ENCODE measurements around the gene XKRX.

XKRX gene

DNA sequence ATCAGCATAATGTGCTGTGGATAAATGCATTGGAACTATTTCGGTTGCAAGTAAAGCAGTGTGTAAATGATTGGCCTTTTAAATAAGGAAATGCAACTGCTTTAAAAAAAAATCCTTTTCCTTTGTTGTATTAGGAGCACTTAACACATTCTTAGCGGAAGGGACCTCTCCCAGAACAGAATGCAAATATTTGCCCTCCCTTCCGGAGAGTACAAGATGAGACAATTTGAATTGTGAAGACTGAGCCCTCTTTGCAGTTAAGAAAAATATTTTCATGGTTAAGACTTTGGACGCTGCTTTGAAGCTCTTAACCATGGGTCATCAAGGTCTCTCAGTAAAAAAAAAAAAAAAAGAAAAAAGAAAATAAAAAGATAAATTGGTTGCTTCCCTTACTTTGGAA is 45.1 kb downstream of the XKRX start:
- DNase-seq: no peak

DNA sequence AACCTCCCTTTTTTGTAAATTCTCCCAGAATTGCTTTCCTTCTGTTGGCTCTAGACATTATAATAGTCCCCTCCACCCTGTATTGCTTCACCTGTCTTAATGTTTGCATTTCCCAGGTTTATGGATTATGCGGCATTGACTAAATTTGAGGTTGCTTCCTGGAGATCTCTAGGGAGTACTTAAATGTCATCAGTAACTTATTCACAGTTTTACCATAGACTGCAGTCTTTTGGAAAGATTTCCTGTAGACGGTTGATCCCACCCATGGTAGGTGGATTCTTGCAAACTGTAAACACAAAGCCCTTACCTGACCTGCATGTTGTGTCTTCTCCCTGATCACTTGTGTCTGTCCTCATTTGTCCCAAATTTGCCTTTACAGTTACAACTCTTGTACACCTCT is 48.3 kb downstream of the XKRX start:
- no peak for DNase-seq

DNA sequence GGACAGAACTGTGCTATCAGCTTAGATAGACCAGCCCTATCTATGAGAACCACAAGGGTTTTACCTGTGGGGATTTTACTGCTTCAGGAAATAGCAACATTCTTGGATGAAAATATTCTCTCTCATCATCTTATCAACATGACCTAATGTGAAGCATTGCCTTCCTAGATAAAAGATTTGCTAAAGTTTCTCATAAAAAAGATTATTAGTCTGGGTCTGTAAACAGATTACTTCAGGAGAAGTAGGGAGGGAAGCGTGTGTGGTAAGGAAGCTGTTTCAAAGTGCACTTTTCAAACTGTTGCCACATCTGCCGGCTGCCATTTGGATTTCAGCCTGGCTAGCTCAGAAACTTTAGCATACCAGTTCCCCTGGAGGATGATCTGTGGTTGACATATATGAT is 54.4 kb downstream of the XKRX start, which contains the start of gene NOX1:
Gene NOX1, minus strand, starts transcription at position 35 of the 400 bp plus-strand sequence. CDS start 220 bp downstream, outside the sequence.
- DNase-seq: no peak

DNA sequence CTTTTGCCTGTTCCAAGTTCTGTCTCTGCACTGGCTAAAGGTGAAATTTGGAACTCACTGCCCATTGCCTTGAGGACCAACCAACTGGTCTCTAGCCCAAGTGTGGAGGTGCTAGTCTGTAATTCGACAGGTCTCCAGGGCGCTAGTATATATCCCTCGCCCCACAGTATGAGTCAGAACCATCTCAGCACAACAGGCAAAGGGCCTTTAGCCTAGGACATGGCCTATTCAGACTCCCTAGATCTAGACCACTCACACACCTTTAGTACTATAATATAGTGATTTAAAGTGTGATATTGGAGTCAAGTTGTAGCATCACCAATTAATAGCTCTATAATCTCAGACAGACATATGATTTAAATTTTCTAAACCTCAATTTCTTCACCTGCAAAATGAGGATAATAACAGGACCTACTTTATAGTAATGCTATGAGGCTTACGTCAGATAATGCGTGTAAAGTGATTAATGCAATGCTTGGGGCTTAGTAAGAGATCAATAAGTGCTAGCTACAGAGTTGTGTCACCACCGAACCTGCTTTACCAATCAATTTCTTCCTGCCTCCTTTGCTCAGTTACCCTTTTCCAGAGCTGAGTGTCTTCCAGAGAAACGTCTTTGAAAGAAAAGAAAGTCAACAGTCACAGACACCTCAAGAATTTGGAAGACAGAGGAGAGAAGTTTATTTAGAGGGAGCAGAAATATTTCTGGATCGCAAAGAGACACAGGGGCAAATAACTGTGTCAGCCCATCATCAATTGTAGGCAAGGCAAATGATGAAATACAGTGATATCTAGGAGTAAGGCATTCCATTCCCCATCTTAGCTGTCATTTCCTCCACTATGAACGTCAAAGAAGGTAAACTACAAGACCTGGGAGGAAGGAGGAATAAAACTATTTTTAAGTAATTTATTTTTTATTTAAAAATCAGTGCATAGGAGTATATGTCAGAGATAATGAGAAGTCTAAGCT is 56.8 kb downstream of the XKRX start:
- no peak for DNase-seq

DNA sequence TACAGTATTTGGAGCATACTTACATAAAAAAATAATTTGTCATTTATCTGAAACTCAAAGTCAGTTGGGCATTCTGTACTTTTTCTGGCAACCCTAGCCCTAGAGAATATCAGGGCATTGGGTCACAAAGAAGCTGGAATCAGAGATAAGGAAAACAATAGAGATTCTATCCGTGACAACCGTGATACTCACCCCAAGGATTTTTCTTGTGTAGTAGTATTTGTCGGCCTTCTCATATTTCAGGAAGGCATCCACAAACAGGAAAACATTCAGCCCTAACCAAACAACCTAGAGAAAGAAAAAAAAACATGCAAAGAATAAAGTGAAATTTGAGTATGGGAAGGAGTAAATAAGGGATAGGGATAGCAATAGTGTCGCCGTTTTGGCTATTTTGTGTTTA is 58.2 kb downstream of the XKRX start:
- no peak for DNase-seq

DNA sequence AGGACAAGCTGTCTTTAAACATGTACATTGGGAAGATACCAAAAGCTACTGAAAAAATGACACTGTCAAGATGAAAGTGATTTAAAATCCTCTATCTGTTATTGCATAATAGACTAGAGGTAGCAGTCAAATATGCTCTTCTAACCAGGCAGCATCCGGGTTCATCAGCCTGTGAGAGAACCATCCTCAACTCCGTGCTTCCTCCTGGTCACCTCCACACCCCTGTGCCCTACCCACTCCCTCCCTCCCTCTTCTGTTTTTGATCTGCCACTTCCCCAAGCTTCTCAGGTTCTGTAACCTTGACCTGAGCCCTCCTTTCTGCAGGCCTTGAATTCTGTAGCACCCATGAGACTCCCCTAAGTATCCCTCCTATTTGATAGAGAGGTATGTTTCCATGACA is 60.4 kb downstream of the XKRX start:
- no peak for DNase-seq

DNA sequence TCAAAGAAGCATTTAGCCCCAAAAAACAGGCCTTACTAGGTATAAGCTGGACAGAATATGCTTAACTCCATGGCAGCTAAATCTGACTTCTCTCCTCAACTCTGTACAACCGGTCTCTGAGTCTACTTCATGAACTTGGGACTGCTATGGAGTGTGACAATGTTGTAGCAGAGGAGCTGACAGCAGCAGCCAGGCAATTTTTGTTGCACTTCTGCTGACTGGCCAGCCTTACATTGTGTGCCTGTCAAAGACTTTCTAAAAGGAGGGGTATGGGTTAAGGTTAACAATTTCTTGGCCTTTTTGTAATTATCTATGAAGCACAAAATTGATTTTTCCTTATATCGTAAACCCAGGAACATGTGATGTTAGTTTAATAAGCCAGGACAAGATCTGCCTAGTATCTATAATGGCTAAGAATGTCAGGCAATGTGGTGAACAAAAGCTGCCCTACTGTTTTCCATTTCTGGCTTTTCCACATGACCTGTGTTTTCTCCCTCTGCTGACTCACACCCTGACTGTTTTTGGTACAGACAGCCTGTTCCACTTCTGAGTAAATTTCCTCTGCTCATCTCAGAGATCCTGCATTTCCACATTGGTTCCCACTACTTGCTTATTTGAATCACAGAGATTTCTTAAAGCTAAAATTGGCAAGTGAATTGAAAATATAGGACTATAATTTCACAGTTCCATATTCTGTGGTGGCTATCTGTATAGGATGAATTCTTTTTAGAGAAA is 63.9 kb downstream of the XKRX start:
- no peak for DNase-seq
